H9 (cell line): Measurements from ENCODE around the gene DVL3. TPM values are rescaled to one million over a fixed set of nuclear protein-coding genes. Genes with fewer than 3 reads are reported as not detected.

Experiments used
- DNase-seq: peaks from one replicate; pipeline ENCODE4 v3.0.0-alpha.2; 2017
- H2AFZ ChIP-seq: one replicate; pipeline ENCODE4 v1.6.1; 2013; ENCODE audit warnings: mild to moderate bottlenecking, low read length, control low read depth, moderate library complexity
- H2AK5ac ChIP-seq: 2 replicates; pipeline ENCODE4 v1.6.1; 2013; ENCODE audit warnings: low read length, control low read depth, mixed read lengths; ENCODE audit not compliant: insufficient read length
- H2BK120ac ChIP-seq: one replicate; pipeline ENCODE4 v1.6.1; 2013; ENCODE audit warnings: low read depth, mild to moderate bottlenecking, low read length, control low read depth, inconsistent platforms; ENCODE audit not compliant: poor library complexity, severe bottlenecking
- H2BK12ac ChIP-seq: 2 replicates; pipeline ENCODE4 v1.6.1; 2013; ENCODE audit warnings: low read length, control low read depth, mixed read lengths, low read depth; ENCODE audit not compliant: insufficient read length
- H2BK15ac ChIP-seq: 2 replicates; pipeline ENCODE4 v1.6.1; 2013; ENCODE audit warnings: low read depth, low read length, control low read depth
- H2BK20ac ChIP-seq: one replicate; pipeline ENCODE4 v1.6.1; 2013; ENCODE audit warnings: low read depth, mild to moderate bottlenecking, low read length, control low read depth, inconsistent platforms; ENCODE audit not compliant: poor library complexity, severe bottlenecking
- H2BK5ac ChIP-seq: 2 replicates; pipeline ENCODE4 v1.6.1; 2013; ENCODE audit warnings: low read length, control low read depth, mixed read lengths; ENCODE audit not compliant: insufficient read length
- H3K14ac ChIP-seq: 2 replicates; pipeline ENCODE4 v1.6.1; 2013; ENCODE audit warnings: low read length, control low read depth; ENCODE audit not compliant: insufficient read depth
- H3K18ac ChIP-seq: 2 replicates; pipeline ENCODE4 v1.6.1; 2013; ENCODE audit warnings: low read depth, mild to moderate bottlenecking, mixed read lengths, low read length, control low read depth; ENCODE audit not compliant: insufficient read length
- H3K23ac ChIP-seq: 2 replicates; pipeline ENCODE4 v1.6.1; 2013; ENCODE audit warnings: low read length, control low read depth, mixed read lengths, low read depth; ENCODE audit not compliant: insufficient read length
- H3K23me2 ChIP-seq: 2 replicates; pipeline ENCODE4 v1.6.1; 2013; ENCODE audit warnings: low read depth, mild to moderate bottlenecking, mixed read lengths, low read length, control low read depth; ENCODE audit not compliant: insufficient read length, poor library complexity, severe bottlenecking
- H3K27ac ChIP-seq: 2 replicates; pipeline ENCODE4 v1.5.1; 2013; ENCODE audit warnings: low read length, control low read depth, mixed read lengths, low read depth; ENCODE audit not compliant: insufficient read length
- H3K27me3 ChIP-seq: 2 replicates; pipeline ENCODE4 v1.6.1; 2013; ENCODE audit warnings: low read length, control low read depth, inconsistent platforms; ENCODE audit not compliant: insufficient read depth
- H3K4ac ChIP-seq: 2 replicates; pipeline ENCODE4 v1.6.1; 2013; ENCODE audit warnings: low read depth, mild to moderate bottlenecking, control low read depth, inconsistent platforms, low read length, moderate library complexity
- H3K4me1 ChIP-seq: 2 replicates; pipeline ENCODE4 v1.6.1; 2013; ENCODE audit warnings: low read length, control low read depth, inconsistent platforms; ENCODE audit not compliant: insufficient read depth
- H3K4me2 ChIP-seq: 2 replicates; pipeline ENCODE4 v1.6.1; 2013; ENCODE audit warnings: low read length, control low read depth, mixed read lengths; ENCODE audit not compliant: insufficient read length, insufficient read depth
- H3K56ac ChIP-seq: 2 replicates; pipeline ENCODE4 v1.6.1; 2013; ENCODE audit warnings: low read depth, mild to moderate bottlenecking, mixed read lengths, low read length, control low read depth; ENCODE audit not compliant: insufficient read length
- H3K79me1 ChIP-seq: 2 replicates; pipeline ENCODE4 v1.6.1; 2013; ENCODE audit warnings: low read depth, mild to moderate bottlenecking, moderate library complexity, low read length, control low read depth, inconsistent platforms; ENCODE audit not compliant: insufficient read depth, poor library complexity, severe bottlenecking
- H3K79me2 ChIP-seq: 2 replicates; pipeline ENCODE4 v1.6.1; 2013; ENCODE audit warnings: low read length, control low read depth, inconsistent platforms; ENCODE audit not compliant: insufficient read depth
- H3K9ac ChIP-seq: 2 replicates; pipeline ENCODE4 v1.6.1; 2013; ENCODE audit warnings: low read length, control low read depth, mixed read lengths; ENCODE audit not compliant: insufficient read length; ENCODE audit errors: extremely low read depth
- H3K9me3 ChIP-seq: one replicate; pipeline ENCODE4 v1.6.1; 2013; ENCODE audit warnings: low read depth, low read length, inconsistent platforms; ENCODE audit not compliant: control insufficient read depth
- H3T11ph ChIP-seq: one replicate; pipeline ENCODE4 v1.6.1; 2013; ENCODE audit warnings: mild to moderate bottlenecking, low read length, control low read depth, inconsistent platforms
- H4K20me1 ChIP-seq: one replicate; pipeline ENCODE4 v1.6.1; 2013; ENCODE audit not compliant: control insufficient read depth, insufficient read length, insufficient read depth
- H4K5ac ChIP-seq: 2 replicates; pipeline ENCODE4 v1.6.1; 2013; ENCODE audit warnings: low read depth, mild to moderate bottlenecking, mixed read lengths, low read length, control low read depth; ENCODE audit not compliant: insufficient read length
- H4K8ac ChIP-seq: replicated peaks from 2 replicates; pipeline ENCODE4 v1.6.1; 2013; ENCODE audit warnings: low read length, control low read depth, mixed read lengths, low read depth; ENCODE audit not compliant: insufficient read length
- H4K91ac ChIP-seq: 2 replicates; pipeline ENCODE4 v1.6.1; 2013; ENCODE audit warnings: low read depth, mild to moderate bottlenecking, moderate library complexity, mixed read lengths, low read length, control low read depth; ENCODE audit not compliant: insufficient read length
- H3K27ac Mint-ChIP-seq, 3 experiments: 2 replicates in 2 of 3; 3 replicates in 1 of 3; pipeline ENCODE4 v1.8.0; 2020 to 2021; ENCODE audit warnings: mixed read lengths in 3 of 3, mild to moderate bottlenecking in 1 of 3, moderate library complexity in 1 of 3
- H3K27me3 Mint-ChIP-seq: 2 replicates; pipeline ENCODE4 v1.8.0; 2021; ENCODE audit warnings: low read depth, mild to moderate bottlenecking, moderate library complexity, mixed read lengths
- H3K36me3 Mint-ChIP-seq, 3 experiments: 2 replicates in 2 of 3; 3 replicates in 1 of 3; pipeline ENCODE4 v1.8.0; 2020 to 2021; ENCODE audit warnings: low read depth in 3 of 3, mixed read lengths in 3 of 3; ENCODE audit not compliant: insufficient read depth in 1 of 3
- H3K4me1 Mint-ChIP-seq, 2 experiments: 2 replicates each; pipeline ENCODE4 v1.8.0; 2020; ENCODE audit warnings: mixed read lengths in 2 of 2
- H3K4me3 Mint-ChIP-seq, 2 experiments: 2 replicates in 1 of 2; 3 replicates in 1 of 2; pipeline ENCODE4 v1.8.0; 2020 to 2021; ENCODE audit warnings: mild to moderate bottlenecking in 2 of 2, mixed read lengths in 2 of 2, moderate library complexity in 1 of 2
- H3K9me3 Mint-ChIP-seq, 2 experiments: 2 replicates in 1 of 2; 3 replicates in 1 of 2; pipeline ENCODE4 v1.8.0; 2020; ENCODE audit warnings: mild to moderate bottlenecking in 2 of 2, mixed read lengths in 2 of 2, moderate library complexity in 1 of 2
- WGBS: extraction: QIAGEN DNeasy Blood & Tissue Kit; methylation state at CpG from one replicate; pipeline ENCODE4 v1.1.7; 2013; ENCODE audit warnings: missing lambda C conversion rate, low lambda C conversion rate, mixed read lengths; ENCODE audit not compliant: insufficient read length; ENCODE audit errors: extremely low coverage; 5-methylcytosine and 5-hydroxymethylcytosine counted together
- total RNA-seq: library from RNA; stranded (reverse); gene quantifications from 2 replicates; pipeline ENCODE4 v1.2.1, GENCODE V29; 2021
- TF ChIP-seq, protein P1 (sequence below): fragments of 200-600 bp; sonication (generic); conservative IDR thresholded peaks from 3 replicates; pipeline ENCODE4 v1.8.0; 2021; ENCODE audit warnings: antibody characterized with exemption, mild to moderate bottlenecking

Gene DVL3
- total RNA-seq, 1 experiment from 2014 or later, result 64.7 TPM

DNA sequence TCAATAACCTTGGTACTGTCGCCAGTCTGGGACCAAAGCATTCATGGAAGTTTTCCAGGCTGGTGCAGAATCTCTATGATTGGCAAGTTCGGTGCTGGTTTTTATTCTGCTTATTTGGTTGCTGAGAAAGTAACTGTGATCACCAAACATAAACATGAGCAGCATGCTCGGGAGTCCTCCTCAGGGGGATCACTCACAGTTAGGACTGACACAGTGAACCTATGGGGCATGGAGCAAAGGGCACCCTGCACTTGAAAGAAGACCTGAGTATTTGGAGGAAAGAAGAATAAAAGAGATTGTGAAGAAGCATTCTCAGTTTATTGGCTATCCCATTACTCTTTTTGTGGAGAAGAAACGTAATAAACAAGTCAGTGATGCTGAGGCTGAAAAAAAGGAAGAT is 39.2 kb upstream of the DVL3 start:
- no peaks in the 10 kb centered on the region for H3K4me1 Mint-ChIP-seq
- no peak overlapping the region for H3K23ac ChIP-seq

More for the DNA sequence above, 39.2 kb upstream of the DVL3 start:
- no peaks in the 10 kb centered on the region for H3K79me1 ChIP-seq
- no peak for DNase-seq
- no peak overlapping the region for H4K8ac ChIP-seq
- H3K36me3 Mint-ChIP-seq, result no peaks in the 10 kb centered on the region
- H2BK5ac ChIP-seq, result no peak overlapping the region
- no peak overlapping the region for H4K91ac ChIP-seq
- H2BK20ac ChIP-seq, result no peak overlapping the region
- no CpG with 5 or more reads among the region's 4 CpGs for WGBS
- H3K9me3 Mint-ChIP-seq, result no peaks in the 10 kb centered on the region
- no peak overlapping the region for H3K14ac ChIP-seq
- peaks cover 12% of the 10 kb centered on the region for H3K27me3 Mint-ChIP-seq
- H2AFZ ChIP-seq, result no peak overlapping the region
- TF ChIP-seq, protein P1, sequence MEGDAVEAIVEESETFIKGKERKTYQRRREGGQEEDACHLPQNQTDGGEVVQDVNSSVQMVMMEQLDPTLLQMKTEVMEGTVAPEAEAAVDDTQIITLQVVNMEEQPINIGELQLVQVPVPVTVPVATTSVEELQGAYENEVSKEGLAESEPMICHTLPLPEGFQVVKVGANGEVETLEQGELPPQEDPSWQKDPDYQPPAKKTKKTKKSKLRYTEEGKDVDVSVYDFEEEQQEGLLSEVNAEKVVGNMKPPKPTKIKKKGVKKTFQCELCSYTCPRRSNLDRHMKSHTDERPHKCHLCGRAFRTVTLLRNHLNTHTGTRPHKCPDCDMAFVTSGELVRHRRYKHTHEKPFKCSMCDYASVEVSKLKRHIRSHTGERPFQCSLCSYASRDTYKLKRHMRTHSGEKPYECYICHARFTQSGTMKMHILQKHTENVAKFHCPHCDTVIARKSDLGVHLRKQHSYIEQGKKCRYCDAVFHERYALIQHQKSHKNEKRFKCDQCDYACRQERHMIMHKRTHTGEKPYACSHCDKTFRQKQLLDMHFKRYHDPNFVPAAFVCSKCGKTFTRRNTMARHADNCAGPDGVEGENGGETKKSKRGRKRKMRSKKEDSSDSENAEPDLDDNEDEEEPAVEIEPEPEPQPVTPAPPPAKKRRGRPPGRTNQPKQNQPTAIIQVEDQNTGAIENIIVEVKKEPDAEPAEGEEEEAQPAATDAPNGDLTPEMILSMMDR, result no peak
- no peak overlapping the region for H3K4me3 Mint-ChIP-seq
- no peak overlapping the region for H2BK15ac ChIP-seq
- no peak overlapping the region for H3K4me2 ChIP-seq
- H3K9ac ChIP-seq, result no peak overlapping the region
- H2BK12ac ChIP-seq, result no peak overlapping the region
- H3K23me2 ChIP-seq, result no peaks in the 10 kb centered on the region
- H3K27me3 ChIP-seq, result no peaks in the 10 kb centered on the region
- no peaks in the 10 kb centered on the region for H3K9me3 ChIP-seq
- no peak overlapping the region for H2BK120ac ChIP-seq
- no peak overlapping the region for H3K18ac ChIP-seq
- no peak overlapping the region for H3K27ac Mint-ChIP-seq
- H4K20me1 ChIP-seq, result no peaks in the 10 kb centered on the region
- no peak overlapping the region for H2AK5ac ChIP-seq
- no peak overlapping the region for H4K5ac ChIP-seq
- H3T11ph ChIP-seq, result no peak overlapping the region
- H3K27ac ChIP-seq, result no peak overlapping the region
- H3K79me2 ChIP-seq, result no peaks in the 10 kb centered on the region
- no peaks in the 10 kb centered on the region for H3K4me1 ChIP-seq
- H3K56ac ChIP-seq, result no peak overlapping the region
- no peak overlapping the region for H3K4ac ChIP-seq
